GM19025 (cell line): ENCODE results near the gene HOATZ.

Experiments used
- ATAC-seq: cut with Tn5 transposase; IDR thresholded peaks from one replicate; pipeline ENCODE4 v1.9.1; 2021; ENCODE audit warnings: mild to moderate bottlenecking, low read depth, moderate library complexity; ENCODE audit not compliant: unreplicated experiment

The HOATZ gene

GRCh38 chr11:111574373-111575225, 60.0 kb downstream of the HOATZ start:
- ATAC-seq: no peak

DNA sequence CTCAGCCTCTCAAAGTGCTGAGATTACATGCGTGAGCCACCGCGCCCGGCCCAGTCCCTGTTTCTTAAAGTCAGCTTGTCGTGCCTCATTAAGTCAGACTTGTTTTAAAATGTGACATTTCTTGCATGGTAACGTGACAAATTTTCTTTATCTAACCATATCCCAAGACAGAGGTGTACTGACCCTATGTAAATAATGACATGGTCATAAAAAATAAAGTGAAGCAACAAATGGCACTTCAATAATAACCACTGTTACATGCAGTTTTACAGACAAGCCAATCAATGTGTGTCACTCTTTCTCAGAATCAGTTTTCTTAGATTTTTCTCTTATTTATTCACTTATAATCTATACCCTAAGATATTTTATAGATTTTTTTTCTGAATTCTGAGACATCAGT, 61.2 kb downstream of the HOATZ start:
- no peak for ATAC-seq

DNA sequence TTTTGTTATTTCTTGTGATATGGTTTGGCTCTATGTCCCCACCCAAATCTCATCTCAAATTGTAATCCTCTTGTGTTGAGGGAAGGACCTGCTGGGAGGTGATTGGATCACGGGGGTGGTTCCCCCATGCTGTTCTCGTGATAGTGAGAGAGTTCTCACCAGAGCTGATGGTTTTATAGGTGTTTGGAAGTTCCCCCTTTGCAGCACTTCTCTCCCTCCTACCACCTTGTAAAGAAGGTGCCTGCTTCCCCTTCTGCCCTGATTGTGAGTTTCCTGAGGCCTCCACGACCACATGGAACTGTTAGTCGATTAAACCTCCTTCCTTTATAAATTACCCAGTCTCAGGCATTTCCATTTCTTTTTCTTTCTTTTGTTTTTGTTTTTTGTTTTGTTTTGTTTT, 63.2 kb downstream of the HOATZ start:
- no peak for ATAC-seq

GRCh38 chr11:111581341-111581740, 66.8 kb downstream of the HOATZ start:
- no peak for ATAC-seq

DNA sequence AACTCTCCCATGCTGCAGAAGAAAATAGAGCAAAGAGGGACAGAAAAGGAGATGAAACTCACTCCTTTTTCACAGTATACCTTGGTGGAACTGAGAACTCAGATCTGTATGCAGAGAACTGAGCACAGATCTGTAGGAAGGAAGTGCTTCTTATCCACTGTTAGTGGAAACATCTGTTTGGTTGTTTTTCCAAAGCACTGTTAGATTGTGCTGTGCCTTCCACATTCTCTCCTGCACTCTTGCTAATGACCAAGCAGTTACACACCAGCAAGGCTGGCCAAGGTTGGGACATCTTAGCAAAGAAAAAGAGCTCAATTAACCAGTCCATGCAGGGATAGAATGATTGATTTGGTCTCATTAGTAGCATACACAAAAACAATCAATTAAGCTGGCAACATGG, 67.6 kb downstream of the HOATZ start:
- no peak for ATAC-seq

- no peak for ATAC-seq
Measured at GRCh38 chr11:111582881-111583280, 68.3 kb downstream of the HOATZ start.

DNA sequence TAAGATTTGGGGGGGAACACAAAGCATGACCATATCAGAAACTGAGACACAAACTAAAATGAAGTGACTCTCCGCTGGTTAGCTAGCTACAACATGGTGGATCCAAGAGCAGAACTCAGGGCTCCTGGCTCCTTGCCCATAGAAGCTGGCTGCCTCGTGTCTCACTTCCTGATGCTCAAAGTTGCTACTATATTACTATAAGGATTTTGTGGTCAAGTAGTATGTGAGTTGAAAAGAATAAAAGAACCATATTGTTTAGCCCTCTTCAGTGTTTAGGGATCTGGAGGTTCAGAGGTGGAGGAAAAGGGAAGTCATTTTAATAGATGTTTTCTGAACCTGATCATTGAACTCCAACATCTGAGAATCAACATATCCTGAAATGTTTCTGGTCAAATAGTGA, 70.8 kb downstream of the HOATZ start:
- ATAC-seq: no peak

GRCh38 chr11:111586388-111586831, 71.8 kb downstream of the HOATZ start:
- no peak for ATAC-seq
